GM12801 (cell line): ENCODE measurements around the gene HNRNPLL.

Experiments
- TF ChIP-seq, protein P1 (sequence below): IDR thresholded peaks from one replicate; pipeline ENCODE4 v1.5.1; 2011; ENCODE audit warnings: control low read depth; ENCODE audit not compliant: insufficient read length; ENCODE audit errors: extremely low read depth

HNRNPLL gene

GRCh38 chr2:38597115-38597514 is 5.6 kb downstream of the HNRNPLL start:
- TF ChIP-seq, protein P1, sequence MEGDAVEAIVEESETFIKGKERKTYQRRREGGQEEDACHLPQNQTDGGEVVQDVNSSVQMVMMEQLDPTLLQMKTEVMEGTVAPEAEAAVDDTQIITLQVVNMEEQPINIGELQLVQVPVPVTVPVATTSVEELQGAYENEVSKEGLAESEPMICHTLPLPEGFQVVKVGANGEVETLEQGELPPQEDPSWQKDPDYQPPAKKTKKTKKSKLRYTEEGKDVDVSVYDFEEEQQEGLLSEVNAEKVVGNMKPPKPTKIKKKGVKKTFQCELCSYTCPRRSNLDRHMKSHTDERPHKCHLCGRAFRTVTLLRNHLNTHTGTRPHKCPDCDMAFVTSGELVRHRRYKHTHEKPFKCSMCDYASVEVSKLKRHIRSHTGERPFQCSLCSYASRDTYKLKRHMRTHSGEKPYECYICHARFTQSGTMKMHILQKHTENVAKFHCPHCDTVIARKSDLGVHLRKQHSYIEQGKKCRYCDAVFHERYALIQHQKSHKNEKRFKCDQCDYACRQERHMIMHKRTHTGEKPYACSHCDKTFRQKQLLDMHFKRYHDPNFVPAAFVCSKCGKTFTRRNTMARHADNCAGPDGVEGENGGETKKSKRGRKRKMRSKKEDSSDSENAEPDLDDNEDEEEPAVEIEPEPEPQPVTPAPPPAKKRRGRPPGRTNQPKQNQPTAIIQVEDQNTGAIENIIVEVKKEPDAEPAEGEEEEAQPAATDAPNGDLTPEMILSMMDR: no peak

DNA sequence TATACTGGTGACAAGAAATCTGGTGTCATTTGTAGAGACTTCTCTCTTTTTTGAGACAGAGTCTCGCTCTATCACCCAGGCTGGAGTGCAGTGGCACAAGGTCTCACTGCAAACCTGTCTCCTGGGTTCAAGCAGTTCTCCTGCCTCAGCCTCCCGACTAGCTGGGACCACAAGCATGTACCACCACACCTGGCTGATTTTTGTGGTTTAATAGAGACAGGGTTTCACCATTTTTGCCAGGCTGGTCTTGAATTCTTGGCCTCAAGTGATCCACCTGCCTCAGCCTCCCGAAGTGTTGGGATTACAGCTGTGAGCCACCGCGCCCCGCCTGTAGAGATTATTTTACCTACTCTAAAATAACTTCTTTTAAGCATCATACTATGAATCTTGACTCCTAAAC is 6.5 kb downstream of the HNRNPLL start:
- TF ChIP-seq, protein P1: no peak

DNA sequence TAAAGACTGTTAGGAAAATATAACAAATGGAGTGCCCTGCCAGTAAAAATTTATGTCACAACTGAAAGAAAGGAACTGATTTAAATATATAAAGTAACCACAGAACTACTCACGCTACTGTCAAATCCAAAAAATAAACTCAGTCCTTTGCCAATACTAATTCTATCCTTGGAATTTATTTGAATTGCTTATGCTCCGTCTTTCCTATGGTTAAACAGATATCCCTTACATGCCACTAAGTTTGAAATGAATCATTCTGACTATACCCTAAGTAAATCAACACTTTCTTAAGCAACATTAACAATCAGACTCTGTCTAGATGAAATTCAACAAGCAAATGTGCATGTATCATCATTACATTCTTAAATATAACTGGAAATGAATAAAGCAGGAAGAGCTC is 9.8 kb downstream of the HNRNPLL start:
- TF ChIP-seq, protein P1: no peak

DNA sequence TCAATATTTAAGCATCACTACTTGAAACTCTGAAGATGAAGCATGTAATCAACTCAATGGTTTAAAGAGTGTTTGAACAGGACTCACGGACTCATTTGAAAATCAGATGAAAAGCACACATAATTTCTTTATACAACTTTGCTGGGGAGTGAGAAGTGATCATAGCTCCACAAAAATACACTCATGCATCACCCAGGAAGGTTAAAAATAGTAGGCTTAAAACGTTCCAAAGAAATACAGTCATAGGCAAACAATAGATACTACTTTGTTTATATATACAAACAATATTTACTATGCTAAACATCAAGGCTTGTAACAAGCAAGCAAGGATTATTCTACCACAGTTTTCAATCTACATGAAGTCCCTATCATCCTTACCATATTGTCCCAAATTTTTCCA is 11.6 kb downstream of the HNRNPLL start:
- TF ChIP-seq, protein P1: no peak

- TF ChIP-seq, protein P1: no peak
These were observed 12.7 kb downstream of the HNRNPLL start for GRCh38 chr2:38590053-38590452.

GRCh38 chr2:38586931-38587330 is 15.8 kb downstream of the HNRNPLL start:
- TF ChIP-seq, protein P1: no peak

DNA sequence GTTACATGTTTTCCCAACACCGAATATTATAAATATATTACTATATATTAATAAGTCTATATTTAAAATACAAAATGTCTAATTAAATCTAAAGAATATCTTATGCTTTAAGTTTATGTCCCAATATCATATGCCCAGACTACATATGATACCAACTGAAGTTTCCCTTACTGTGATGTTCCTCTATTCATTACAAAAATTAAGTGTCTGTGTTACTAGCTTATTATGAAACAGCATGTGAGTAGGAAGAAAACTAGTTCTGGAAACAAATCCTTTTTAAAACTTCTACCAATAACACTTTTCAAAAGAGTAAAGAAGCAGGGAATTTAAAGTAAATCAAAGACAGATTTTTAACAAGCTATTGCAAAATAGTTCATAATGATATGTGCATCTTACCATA is 17.8 kb downstream of the HNRNPLL start:
- TF ChIP-seq, protein P1: no peak

GRCh38 chr2:38583994-38584393 is 18.7 kb downstream of the HNRNPLL start:
- TF ChIP-seq, protein P1: no peak
